Measurements from ENCODE around the gene NRP2.

NRP2 gene

GRCh38 chr2:205679410-205680009 lies 2.8 kb upstream of the NRP2 start:
- no peak overlapping the region for H2AFZ ChIP-seq (ENCODE audit: low read depth, low read length)
- no peaks in the 10 kb centered on the region for H3K4me1 ChIP-seq (ENCODE audit: insufficient read depth, low read length)
- H3K4me2 ChIP-seq (ENCODE audit: insufficient read depth, low read length) = no peak overlapping the region
- H3K27ac ChIP-seq (ENCODE audit: low read length) = no peak overlapping the region
- no peaks in the 10 kb centered on the region for H3K36me3 ChIP-seq (ENCODE audit: insufficient read depth, low read length)
- H3K9me3 ChIP-seq (ENCODE audit: insufficient read depth, low read length, severe bottlenecking) = no peaks in the 10 kb centered on the region
- ATAC-seq (ENCODE audit: insufficient read depth, low read depth) (no peak), DNase-seq (no peak)
- TF ChIP-seq EZH2 (IDR thresholded peaks at IDR 0.05; ENCODE audit: borderline replicate concordance, low read depth, low read length, severe bottlenecking) = no peak
- no peak for TF ChIP-seq CTCF (IDR thresholded peaks at IDR 0.05; ENCODE audit: borderline replicate concordance, extremely low read depth, low read length, poor library complexity, severe bottlenecking)
- H3K9ac ChIP-seq (ENCODE audit: low read depth, low read length) = no peak overlapping the region
- no peaks in the 10 kb centered on the region for H3K27me3 ChIP-seq (ENCODE audit: insufficient read depth, low read length, poor library complexity)
- H3K79me2 ChIP-seq (ENCODE audit: insufficient read depth, low read length) = no peaks in the 10 kb centered on the region
- no peaks in the 10 kb centered on the region for H4K20me1 ChIP-seq (ENCODE audit: insufficient read depth, low read length)
- no peak overlapping the region for H3K4me3 ChIP-seq (ENCODE audit: low read depth in 1 of 2, low read length in 2 of 2)

GRCh38 chr2:205680067-205680466 lies 2.2 kb upstream of the NRP2 start:
- no peak overlapping the region for H3K4me3 ChIP-seq (ENCODE audit: low read depth in 1 of 2, low read length in 2 of 2)
- no peak overlapping the region for H3K9ac ChIP-seq (ENCODE audit: low read depth, low read length)
- no peaks in the 10 kb centered on the region for H3K79me2 ChIP-seq (ENCODE audit: insufficient read depth, low read length)
- DNase-seq (peak; percentile 38), ATAC-seq (ENCODE audit: insufficient read depth, low read depth) (peak; percentile 74)
- H3K9me3 ChIP-seq (ENCODE audit: insufficient read depth, low read length, severe bottlenecking) = no peaks in the 10 kb centered on the region
- no peaks in the 10 kb centered on the region for H4K20me1 ChIP-seq (ENCODE audit: insufficient read depth, low read length)
- H2AFZ ChIP-seq (ENCODE audit: low read depth, low read length) = no peak overlapping the region
- H3K4me2 ChIP-seq (ENCODE audit: insufficient read depth, low read length) = no peak overlapping the region
- H3K27me3 ChIP-seq (ENCODE audit: insufficient read depth, low read length, poor library complexity) = no peaks in the 10 kb centered on the region
- H3K4me1 ChIP-seq (ENCODE audit: insufficient read depth, low read length) = no peaks in the 10 kb centered on the region
- H3K36me3 ChIP-seq (ENCODE audit: insufficient read depth, low read length) = no peaks in the 10 kb centered on the region
- TF ChIP-seq EZH2 (IDR thresholded peaks at IDR 0.05; ENCODE audit: borderline replicate concordance, low read depth, low read length, severe bottlenecking) (no peak), CTCF (IDR thresholded peaks at IDR 0.05; ENCODE audit: borderline replicate concordance, extremely low read depth, low read length, poor library complexity, severe bottlenecking) (peak; percentile 71)
- no peak overlapping the region for H3K27ac ChIP-seq (ENCODE audit: low read length)

GRCh38 chr2:205680903-205681302 lies 1.4 kb upstream of the NRP2 start:
- H3K4me2 ChIP-seq (ENCODE audit: insufficient read depth, low read length) = no peak overlapping the region
- no peaks in the 10 kb centered on the region for H3K4me1 ChIP-seq (ENCODE audit: insufficient read depth, low read length)
- no peaks in the 10 kb centered on the region for H4K20me1 ChIP-seq (ENCODE audit: insufficient read depth, low read length)
- no peaks in the 10 kb centered on the region for H3K27me3 ChIP-seq (ENCODE audit: insufficient read depth, low read length, poor library complexity)
- no peak for TF ChIP-seq CTCF (IDR thresholded peaks at IDR 0.05; ENCODE audit: borderline replicate concordance, extremely low read depth, low read length, poor library complexity, severe bottlenecking)
- TF ChIP-seq EZH2 (IDR thresholded peaks at IDR 0.05; ENCODE audit: borderline replicate concordance, low read depth, low read length, severe bottlenecking) = no peak
- no peak for DNase-seq
- no peak overlapping the region for H2AFZ ChIP-seq (ENCODE audit: low read depth, low read length)
- no peak overlapping the region for H3K4me3 ChIP-seq (ENCODE audit: low read depth in 1 of 2, low read length in 2 of 2)
- no peaks in the 10 kb centered on the region for H3K79me2 ChIP-seq (ENCODE audit: insufficient read depth, low read length)
- H3K9me3 ChIP-seq (ENCODE audit: insufficient read depth, low read length, severe bottlenecking) = no peaks in the 10 kb centered on the region
- no peak overlapping the region for H3K27ac ChIP-seq (ENCODE audit: low read length)
- ATAC-seq (ENCODE audit: insufficient read depth, low read depth) = no peak
- H3K36me3 ChIP-seq (ENCODE audit: insufficient read depth, low read length) = no peaks in the 10 kb centered on the region
- H3K9ac ChIP-seq (ENCODE audit: low read depth, low read length) = no peak overlapping the region
